IMR-90 (cell line): ENCODE measurements around the gene PAPPA. TPM values are rescaled to one million over a fixed set of nuclear protein-coding genes. Genes with fewer than 3 reads are reported as not detected.

Experiments
- ATAC-seq: fragments of 200-7000 bp; cut with Tn5 transposase; 2 replicates; pipeline ENCODE4 v1.9.1; 2020; ENCODE audit warnings: low read depth, mild to moderate bottlenecking, moderate library complexity
- BruUV-seq: library from RNA; stranded (reverse); fragments of 400-500 nt; replicated peaks from 2 replicates; lab custom pipeline; 2021; lab: Mats Ljungman, UMichigan
- CTCF ChIA-PET: fragments of 300-600 bp; formaldehyde crosslinking; extraction: SDS; loops from one replicate; lab custom pipeline; 2021; ENCODE audit warnings: antibody characterized with exemption; lab: Yijun Ruan, JAX
- POLR2A ChIA-PET: fragments of 300-600 bp; sonication (Branson Sonifier 250); formaldehyde crosslinking; loops from one replicate; lab custom pipeline; 2022; ENCODE audit warnings: antibody characterized with exemption; ENCODE audit not compliant: unreplicated experiment; lab: Charles Lee
- DNase-seq: peaks from one replicate; pipeline ENCODE4 v3.0.0; 2013
- H2AFZ ChIP-seq: replicated peaks from 2 replicates; pipeline ENCODE3; 2013; ENCODE audit warnings: low read length, mild to moderate bottlenecking; ENCODE audit not compliant: poor library complexity
- H2AK5ac ChIP-seq: 2 replicates; pipeline ENCODE4 v1.6.1; 2013; ENCODE audit warnings: low read depth, low read length, inconsistent platforms
- H2AK9ac ChIP-seq: replicated peaks from 2 replicates; pipeline ENCODE3; 2013; ENCODE audit warnings: mild to moderate bottlenecking, low read depth, low read length, moderate library complexity; ENCODE audit not compliant: poor library complexity
- H2BK120ac ChIP-seq: 2 replicates; pipeline ENCODE4 v1.6.1; 2013; ENCODE audit warnings: low read depth, low read length, inconsistent platforms
- H2BK15ac ChIP-seq: 3 replicates; pipeline ENCODE4 v1.6.1; 2013; ENCODE audit warnings: low read depth, low read length, inconsistent platforms
- H2BK20ac ChIP-seq: 2 replicates; pipeline ENCODE4 v1.6.1; 2013; ENCODE audit warnings: low read depth, mild to moderate bottlenecking, inconsistent platforms, low read length, moderate library complexity
- H2BK5ac ChIP-seq: 2 replicates; pipeline ENCODE4 v1.6.1; 2013; ENCODE audit warnings: mild to moderate bottlenecking, low read depth, low read length, inconsistent platforms; ENCODE audit not compliant: poor library complexity, severe bottlenecking
- H3K14ac ChIP-seq: replicated peaks from 2 replicates; pipeline ENCODE4 v1.6.1; 2013; ENCODE audit warnings: low read depth, low read length, inconsistent platforms
- H3K18ac ChIP-seq: 2 replicates; pipeline ENCODE4 v1.6.1; 2013; ENCODE audit warnings: low read depth, low read length, control low read depth
- H3K23ac ChIP-seq: 2 replicates; pipeline ENCODE4 v1.6.1; 2013; ENCODE audit warnings: low read depth, low read length, inconsistent platforms
- H3K27ac ChIP-seq: 2 replicates; pipeline ENCODE4 v1.5.1; 2013; ENCODE audit warnings: mild to moderate bottlenecking, control low read depth, low read length; ENCODE audit not compliant: insufficient read depth
- H3K27me3 ChIP-seq: 2 replicates; pipeline ENCODE4 v1.6.1; 2013; ENCODE audit warnings: low read length; ENCODE audit not compliant: control insufficient read depth, insufficient read depth
- H3K36me3 ChIP-seq: 2 replicates; pipeline ENCODE4 v1.6.1; 2013; ENCODE audit warnings: low read length, mixed read lengths; ENCODE audit not compliant: control insufficient read depth, insufficient read depth
- H3K4ac ChIP-seq: 2 replicates; pipeline ENCODE4 v1.6.1; 2013; ENCODE audit warnings: low read depth, low read length, inconsistent platforms
- H3K4me1 ChIP-seq: 2 replicates; pipeline ENCODE4 v1.6.1; 2013; ENCODE audit warnings: low read length, mixed read lengths; ENCODE audit not compliant: control insufficient read depth, insufficient read depth
- H3K4me2 ChIP-seq: 2 replicates; pipeline ENCODE4 v1.6.1; 2013; ENCODE audit warnings: low read depth, mild to moderate bottlenecking, control low read depth, low read length, moderate library complexity
- H3K4me3 ChIP-seq: 2 replicates; pipeline ENCODE4 v1.5.1; 2013; ENCODE audit warnings: low read depth, mild to moderate bottlenecking, control low read depth, low read length, moderate library complexity; ENCODE audit not compliant: insufficient read depth
- H3K56ac ChIP-seq: 2 replicates; pipeline ENCODE4 v1.6.1; 2013; ENCODE audit warnings: low read length, inconsistent platforms; ENCODE audit not compliant: insufficient read depth; ENCODE audit errors: extremely low read depth
- H3K79me1 ChIP-seq, 2 experiments: 2 replicates each; pipeline ENCODE4 v1.6.1; 2013; ENCODE audit warnings: low read length in 2 of 2, inconsistent platforms in 1 of 2, low read depth in 1 of 2
- H3K9ac ChIP-seq: 2 replicates; pipeline ENCODE4 v1.6.1; 2013; ENCODE audit warnings: low read depth, low read length, control low read depth
- H3K9me1 ChIP-seq: 2 replicates; pipeline ENCODE4 v1.6.1; 2013; ENCODE audit warnings: low read length, inconsistent platforms; ENCODE audit not compliant: insufficient read depth
- H3K9me3 ChIP-seq: 2 replicates; pipeline ENCODE4 v1.6.1; 2013; ENCODE audit warnings: low read length; ENCODE audit not compliant: control insufficient read depth, insufficient read depth
- H4K20me1 ChIP-seq: 2 replicates; pipeline ENCODE4 v1.6.1; 2013; ENCODE audit warnings: low read length, inconsistent platforms; ENCODE audit not compliant: insufficient read depth
- H4K5ac ChIP-seq: 2 replicates; pipeline ENCODE4 v1.6.1; 2013; ENCODE audit warnings: mild to moderate bottlenecking, low read depth, low read length, control low read depth
- H4K8ac ChIP-seq, 2 experiments: 2 replicates each; pipeline ENCODE4 v1.6.1; 2013; ENCODE audit warnings: low read depth in 2 of 2, low read length in 2 of 2, control low read depth in 1 of 2, inconsistent platforms in 1 of 2
- H4K91ac ChIP-seq: 2 replicates; pipeline ENCODE4 v1.6.1; 2013; ENCODE audit warnings: low read depth, low read length, inconsistent platforms; ENCODE audit not compliant: insufficient read depth
- CEBPB ChIP-seq: IDR thresholded peaks from 2 replicates; pipeline ENCODE4 v1.6.1; 2012; ENCODE audit warnings: low read depth, low read length, improper control_type of control experiment
- MAZ ChIP-seq: IDR thresholded peaks from 2 replicates; pipeline ENCODE4 v1.6.1; 2012; ENCODE audit warnings: low read depth, mild to moderate bottlenecking, low read length, improper control_type of control experiment, moderate library complexity, borderline replicate concordance
- NFE2L2 ChIP-seq: fragments of 150-350 bp; IDR thresholded peaks from 2 replicates; pipeline ENCODE4 v1.6.1; 2016; ENCODE audit warnings: low read depth, mild to moderate bottlenecking, low read length
- RAD21 ChIP-seq: IDR thresholded peaks from 2 replicates; pipeline ENCODE4 v1.6.1; 2012; ENCODE audit warnings: low read length, improper control_type of control experiment
- RCOR1 ChIP-seq: IDR thresholded peaks from 2 replicates; pipeline ENCODE4 v1.6.1; 2012; ENCODE audit warnings: mild to moderate bottlenecking, low read length, improper control_type of control experiment; ENCODE audit not compliant: insufficient replicate concordance
- RFX5 ChIP-seq: IDR thresholded peaks from 2 replicates; pipeline ENCODE4 v1.8.0; 2012; ENCODE audit warnings: low read depth, mild to moderate bottlenecking, low read length, moderate library complexity
- WGBS, 2 experiments: methylation state at CpG; one replicate each; pipeline versions ENCODE4 v1.1.5 to v1.1.7; 2013; ENCODE audit warnings: missing lambda C conversion rate in 2 of 2; ENCODE audit not compliant: insufficient read length in 1 of 2; ENCODE audit errors: extremely low coverage in 2 of 2; 5-methylcytosine and 5-hydroxymethylcytosine counted together
- dilution Hi-C: fragments of 300-500 bp; cut with HindIII; formaldehyde crosslinking; loops from one replicate; pipeline ENCODE4 v1.14.3; 2018; ENCODE audit warnings: low sequenced_read_pairs; ENCODE audit not compliant: unreplicated experiment
- in situ Hi-C: fragments of 300-500 bp; cut with MboI; formaldehyde crosslinking; loops from 3 replicates; pipeline ENCODE4 v1.14.3; 2019; ENCODE audit warnings: low sequenced_read_pairs, inconsistent platforms, mixed read lengths
- intact Hi-C: fragments of 100-400 bp; cut with micrococcal nuclease; formaldehyde crosslinking; loops from 2 replicates; pipeline ENCODE4 v1.10.0; 2022
- polyA plus RNA-seq, 3 experiments: library from polyadenylated mRNA; depleted of rRNA; stranded (reverse); fragments of >200 nt; gene quantifications; 2 replicates each; pipeline ENCODE4 v1.2.3, GENCODE V29; 2012; ENCODE audit warnings: low replicate concordance in 1 of 3
- total RNA-seq: library from RNA; depleted of rRNA; stranded (reverse); fragments of >200 nt; gene quantifications from 2 replicates; pipeline ENCODE4 v1.2.3, GENCODE V29; 2012

PAPPA gene
- total and polyA plus RNA-seq, 2 of the 4 experiments (the other 2 are of a cell fraction): 8.3 to 12.4 TPM

DNA sequence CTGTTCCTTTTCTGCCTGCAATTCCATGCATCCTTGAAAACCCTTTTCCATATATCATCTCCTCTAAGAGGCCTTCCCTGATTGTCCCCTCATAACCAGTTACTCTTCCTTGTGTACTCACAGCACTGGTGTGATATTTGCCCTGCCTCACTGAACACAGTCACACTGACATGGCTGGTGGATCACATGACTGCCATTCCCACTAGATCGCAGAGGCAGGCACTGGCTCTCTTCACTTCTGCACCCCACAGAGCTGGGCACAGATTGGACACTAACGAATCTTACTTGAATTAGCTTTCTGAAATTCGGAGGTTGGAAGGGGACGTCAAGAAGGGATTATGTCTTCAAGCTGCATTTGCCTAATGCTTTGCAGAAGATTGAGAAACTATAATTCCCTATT, 208.0 kb downstream of the PAPPA start:
- intact Hi-C loops: no loop called here
- DNase-seq (no peak), ATAC-seq (no peak)
- no peak overlapping the region for H2BK20ac ChIP-seq
- TF ChIP-seq RFX5 (no peak), NFE2L2 (no peak), RAD21 (no peak), MAZ (no peak), CEBPB (no peak), RCOR1 (no peak)
- peaks cover 10% of the 10 kb centered on the region; the same call in 1 of the 2 replicates for H4K20me1 ChIP-seq
- no peaks in the 10 kb centered on the region for H3K27me3 ChIP-seq
- no peak overlapping the region for H3K23ac ChIP-seq
- no peak overlapping the region for H2BK15ac ChIP-seq
- H3K56ac ChIP-seq: no peak overlapping the region
- no peak overlapping the region for H2BK120ac ChIP-seq
- CTCF ChIA-PET: no interaction called here
- H2BK5ac ChIP-seq: no peak overlapping the region
- H4K91ac ChIP-seq: no peak overlapping the region
- no peak overlapping the region for H3K4ac ChIP-seq
- 0 out of 2 replicates have a peak, but pooled peaks cover 3% of the 10 kb centered on the region for H3K9me1 ChIP-seq
- no peak overlapping the region for H4K5ac ChIP-seq
- H3K36me3 ChIP-seq: peaks cover 74% of the 10 kb centered on the region
- H2AK9ac ChIP-seq: no peak overlapping the region
- H3K14ac ChIP-seq: no peak overlapping the region
- no peaks in the 10 kb centered on the region for H3K79me1 ChIP-seq
- in situ Hi-C loops: no loop called here
- POLR2A ChIA-PET: no interaction called here
- H3K9me3 ChIP-seq: no peaks in the 10 kb centered on the region
- no peak overlapping the region for H3K4me3 ChIP-seq
- no TSS peak for BruUV-seq
- H3K4me2 ChIP-seq: no peak overlapping the region
- no peak overlapping the region for H2AK5ac ChIP-seq
- no peak overlapping the region for H3K18ac ChIP-seq
- no CpG with 5 or more reads among the region's 4 CpGs for WGBS, 2 experiments
- H3K4me1 ChIP-seq: peaks cover 6% of the 10 kb centered on the region
- no peak overlapping the region for H4K8ac ChIP-seq
- dilution Hi-C loops: no loop called here
- no peak overlapping the region for H3K9ac ChIP-seq
- H3K27ac ChIP-seq: no peak overlapping the region
- H2AFZ ChIP-seq: no peak overlapping the region
